GM19043 (cell line): ENCODE measurements around the gene MVB12B.
"Not testable (repeated sequence)": the region's sequence is repeated elsewhere in the genome, so short reads cannot be mapped to it uniquely, and the experiment has no call there.

Experiments used
- ATAC-seq: cut with Tn5 transposase; IDR thresholded peaks from one replicate; pipeline ENCODE4 v1.9.1; 2021; ENCODE audit warnings: low read depth; ENCODE audit not compliant: unreplicated experiment

MVB12B gene

DNA sequence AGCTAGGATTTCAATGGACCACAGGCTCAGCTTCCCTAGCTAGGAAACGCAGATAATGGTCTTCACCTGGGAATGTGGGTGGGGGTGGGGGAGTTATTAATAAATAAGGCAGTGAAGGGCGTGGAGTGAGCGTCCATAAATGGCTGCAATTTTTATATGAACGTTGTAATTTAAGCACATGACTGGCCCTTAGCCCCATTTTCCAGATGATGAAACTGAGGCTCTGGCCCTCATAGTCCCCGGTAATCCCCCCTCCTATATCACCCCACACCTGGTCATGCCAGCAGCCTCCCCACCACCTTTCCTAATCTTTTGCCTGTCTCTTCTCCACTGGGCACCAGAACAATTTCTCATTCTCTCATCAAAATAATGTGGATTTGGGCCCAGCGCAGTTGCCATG, 225.2 kb downstream of the MVB12B start:
- ATAC-seq: no peak

DNA sequence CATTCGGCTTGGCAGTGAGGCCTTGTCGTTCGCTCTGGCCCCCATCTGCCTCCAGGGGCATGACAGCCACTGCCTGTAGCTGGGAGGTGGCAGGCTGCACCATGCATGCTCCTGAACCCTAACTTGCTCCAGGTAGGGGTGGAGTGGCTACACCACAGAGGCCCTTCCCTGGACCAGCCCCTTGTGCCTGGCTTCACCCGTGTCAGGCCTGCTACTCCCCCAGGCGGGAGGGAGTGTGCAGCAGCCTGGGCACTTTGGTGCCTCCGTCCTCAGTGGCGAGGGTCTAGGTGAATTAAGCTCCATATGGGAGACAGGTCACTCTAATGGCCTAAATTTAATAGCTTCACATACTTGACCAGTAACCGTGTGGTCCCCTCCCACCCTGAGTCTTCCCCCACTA, 227.7 kb downstream of the MVB12B start:
- no peak for ATAC-seq

DNA sequence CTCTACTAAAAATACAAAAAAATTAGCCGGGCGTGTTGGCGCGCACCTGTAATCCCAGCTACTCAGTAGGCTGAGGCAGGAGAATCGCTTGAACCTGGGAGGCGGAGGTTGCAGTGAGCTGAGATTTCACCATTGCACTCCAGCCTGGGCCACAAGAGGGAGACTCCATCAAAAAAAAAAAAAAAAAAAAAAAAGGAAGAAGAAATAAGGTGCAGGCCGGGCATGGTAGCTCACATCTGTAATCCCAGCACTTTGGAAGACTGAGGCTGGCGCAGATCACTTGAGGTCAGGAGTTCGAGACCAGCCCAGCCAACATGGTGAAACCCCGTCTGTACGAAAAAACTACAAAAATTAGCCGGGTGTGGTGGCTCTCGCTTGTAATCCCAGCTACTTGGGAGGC, 228.8 kb downstream of the MVB12B start:
- not testable (repeated sequence) for ATAC-seq
